ENCODE data around the gene LFNG. TPM values are rescaled to one million over a fixed set of nuclear protein-coding genes. Genes with fewer than 3 reads are reported as not detected.

Gene LFNG
- total RNA-seq, 1 donor from 2014 or later, result 20.1 TPM

DNA sequence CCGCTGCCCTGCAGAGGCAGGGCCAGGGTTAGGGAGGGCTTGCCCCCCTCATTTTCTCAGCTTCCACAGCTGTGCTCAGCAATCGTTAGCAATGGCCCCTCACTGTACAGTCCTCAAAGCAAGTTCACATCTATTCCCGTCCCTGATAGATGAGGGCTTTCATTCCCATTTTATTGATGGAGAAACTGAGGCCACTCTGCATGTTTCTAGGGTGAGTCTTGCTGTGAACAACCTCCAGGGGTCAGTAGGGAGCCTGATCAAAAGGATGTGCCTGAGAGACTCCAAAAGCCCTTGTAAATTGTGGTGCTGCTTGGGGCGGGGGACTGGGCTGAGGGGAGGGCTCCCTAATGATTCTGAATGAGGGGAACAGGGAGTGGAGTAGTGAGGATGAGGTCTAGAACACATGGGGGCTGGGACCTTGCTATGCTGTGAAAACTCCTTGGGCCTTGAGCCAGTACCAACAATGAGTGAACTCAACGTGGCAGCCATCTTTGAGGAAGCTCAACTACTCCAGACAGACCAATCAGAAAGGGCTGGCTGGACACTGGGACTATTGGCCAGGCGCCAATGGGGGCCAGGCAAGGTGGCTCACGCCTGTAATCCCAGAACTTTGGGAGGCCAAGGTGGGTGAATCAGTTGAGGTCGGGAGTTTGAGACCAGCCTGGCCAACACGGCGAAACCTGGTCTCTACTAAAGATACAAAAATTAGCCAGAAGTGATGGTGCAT, 36.7 kb upstream of the LFNG start:
- DNase-seq (ENCODE audit: low spot score) (no peak), ATAC-seq (no peak)
- intact Hi-C loops (cut with DNase I), result no loop called here

DNA sequence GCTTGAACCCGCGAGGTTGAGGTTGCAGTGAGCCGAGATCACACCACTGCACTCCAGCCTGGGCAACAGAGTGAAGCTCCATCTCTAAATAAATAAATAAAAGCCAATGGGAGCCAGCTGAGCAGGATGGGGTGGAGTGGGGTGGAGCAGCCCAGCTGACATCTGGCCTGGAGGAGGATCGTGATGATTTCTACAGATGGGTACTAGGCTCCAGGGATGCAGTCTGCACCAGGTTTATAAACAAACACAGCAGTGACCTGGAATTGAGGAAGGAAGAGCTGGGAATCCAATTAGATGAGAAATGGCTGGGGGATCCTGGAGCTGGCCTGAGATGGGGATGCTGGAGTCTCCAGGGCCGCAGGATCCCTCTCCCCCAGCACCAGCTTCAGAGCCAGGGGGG, 36.1 kb upstream of the LFNG start:
- intact Hi-C loops (cut with DNase I), result no loop called here
- ATAC-seq (no peak), DNase-seq (ENCODE audit: low spot score) (no peak)

DNA sequence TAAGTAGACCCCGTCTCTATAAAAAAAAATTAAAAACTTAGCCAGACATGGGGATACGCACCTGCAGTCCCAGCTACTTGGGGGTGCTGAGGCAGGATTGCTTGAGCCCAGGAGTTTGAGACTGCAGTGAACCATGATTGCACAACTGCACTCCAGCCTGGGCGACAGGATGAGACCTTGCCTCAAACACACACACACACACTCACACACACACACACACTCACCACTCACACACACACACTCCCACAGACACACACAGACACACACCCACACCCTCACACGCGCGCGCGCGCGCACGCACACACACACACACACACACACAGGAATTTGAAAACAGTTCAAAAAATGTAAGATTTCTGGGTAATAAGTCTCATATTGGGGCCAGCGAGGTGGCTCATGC, 34.7 kb upstream of the LFNG start:
- intact Hi-C loops (cut with DNase I), result no loop called here
- ATAC-seq, result no peak
- DNase-seq (ENCODE audit: low spot score), result no peak

DNA sequence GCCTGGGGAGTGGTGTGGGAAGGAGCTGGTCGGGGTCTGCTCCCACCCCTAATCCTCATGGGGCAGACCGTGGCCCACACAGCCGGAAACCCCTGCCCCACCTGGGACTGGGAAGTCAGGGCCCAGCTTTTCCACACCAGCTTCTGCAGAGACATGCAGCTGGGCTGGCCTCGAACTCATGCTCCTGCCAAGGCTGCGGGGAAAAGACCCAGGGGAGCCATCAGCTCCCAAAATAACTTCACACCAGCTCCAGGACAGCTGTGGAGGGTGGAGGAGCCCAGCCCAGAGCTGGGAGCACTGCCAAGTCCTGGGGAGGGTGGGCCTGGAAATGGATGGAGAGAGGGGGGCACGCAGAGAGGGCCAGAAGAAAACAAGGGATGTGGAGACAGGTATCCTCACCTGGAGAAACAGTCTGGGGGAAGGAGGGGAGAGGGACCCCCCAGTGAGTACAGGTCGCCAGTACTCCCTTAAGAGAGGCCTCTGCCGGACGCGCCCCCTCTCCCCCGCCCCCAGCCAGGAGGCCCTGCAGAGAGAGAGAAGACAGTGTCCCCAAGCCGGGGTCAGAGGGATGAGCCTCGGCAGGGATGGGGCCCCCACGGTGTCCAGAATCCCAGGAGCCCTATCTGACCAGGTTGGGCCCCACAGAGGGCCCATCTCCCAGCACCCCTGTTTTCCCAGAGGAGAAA, 31.8 kb upstream of the LFNG start:
- intact Hi-C loops (cut with DNase I), result no loop called here

DNA sequence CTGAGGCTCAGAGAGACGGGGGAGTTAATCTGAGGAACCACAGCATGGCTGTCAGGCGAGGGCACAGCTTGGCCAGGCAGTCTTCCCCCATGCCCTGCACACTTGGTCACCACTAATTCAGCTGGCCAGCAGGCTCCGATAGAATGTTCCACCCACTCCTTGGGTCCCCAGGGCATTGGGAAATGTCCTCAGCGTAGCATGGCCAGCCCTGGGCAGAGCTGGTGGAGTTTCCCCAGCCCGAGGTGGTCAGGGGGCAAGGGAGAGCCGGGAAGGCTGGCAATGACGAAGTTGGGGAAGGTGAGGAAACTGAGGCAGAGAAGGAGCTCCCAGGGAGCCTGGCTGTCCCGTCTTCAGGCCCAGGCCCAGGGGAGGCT, 31.3 kb upstream of the LFNG start:
- DNase-seq (ENCODE audit: low spot score) (no peak), ATAC-seq (peak; percentile 85)
- intact Hi-C loops (cut with DNase I), result no loop called here

More for the DNA sequence above, 31.8 kb upstream of the LFNG start:
- peak; percentile 77 for ATAC-seq
- peak; percentile 68 for DNase-seq (ENCODE audit: low spot score)

DNA sequence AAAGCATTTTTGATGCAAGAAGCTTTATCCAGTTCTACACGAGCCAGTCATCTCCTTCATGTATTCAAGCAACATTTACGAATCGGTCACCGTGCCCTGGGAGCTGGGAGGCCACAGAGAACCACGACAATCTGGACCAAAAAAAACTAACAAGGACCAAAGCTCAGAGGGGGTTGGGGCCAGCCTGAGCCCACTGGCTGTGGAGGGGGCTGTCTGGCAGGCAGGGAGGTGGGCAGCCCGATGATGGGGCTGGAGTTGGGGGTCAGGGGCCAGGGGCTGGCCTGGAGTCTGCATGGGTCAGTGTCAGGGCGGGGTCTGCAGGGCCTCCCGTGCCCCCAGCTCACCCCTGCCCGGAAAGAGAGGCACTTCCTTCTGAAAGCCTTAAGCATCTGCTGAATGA, 30.9 kb upstream of the LFNG start:
- ATAC-seq, result peak; percentile 7
- DNase-seq (ENCODE audit: low spot score), result no peak
- intact Hi-C loops (cut with DNase I), result no loop called here

DNA sequence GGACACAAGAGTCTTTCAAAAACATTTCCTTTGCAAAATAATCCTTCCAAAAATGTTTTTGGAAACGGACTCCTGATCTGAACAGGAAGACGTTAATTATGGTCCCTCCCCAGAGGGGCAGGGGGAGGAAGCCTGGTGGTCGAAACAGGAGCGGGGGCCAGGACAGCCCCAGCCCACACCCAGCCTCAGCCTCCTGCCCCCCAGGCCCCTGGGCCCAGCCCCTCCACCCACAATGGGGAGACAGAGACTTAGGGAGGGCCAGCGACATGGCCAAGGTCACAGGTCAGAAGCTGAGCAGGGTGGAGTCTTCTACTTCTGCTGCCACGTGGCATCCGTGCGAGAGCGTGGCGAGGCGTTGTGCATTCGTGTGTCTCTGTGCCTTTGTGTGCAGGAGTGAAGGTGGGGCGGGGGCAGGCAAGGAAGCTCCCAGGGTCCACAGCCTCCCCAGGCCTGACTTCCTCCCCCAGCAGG, 29.4 kb upstream of the LFNG start:
- DNase-seq (ENCODE audit: low spot score), result peak; percentile 48
- intact Hi-C loops (cut with DNase I), result loop anchor here (10.0 kb wide), 1 partner anchor 555 kb away; the partner anchor contains the start of gene CARD11
- ATAC-seq, result peak; percentile 4

DNA sequence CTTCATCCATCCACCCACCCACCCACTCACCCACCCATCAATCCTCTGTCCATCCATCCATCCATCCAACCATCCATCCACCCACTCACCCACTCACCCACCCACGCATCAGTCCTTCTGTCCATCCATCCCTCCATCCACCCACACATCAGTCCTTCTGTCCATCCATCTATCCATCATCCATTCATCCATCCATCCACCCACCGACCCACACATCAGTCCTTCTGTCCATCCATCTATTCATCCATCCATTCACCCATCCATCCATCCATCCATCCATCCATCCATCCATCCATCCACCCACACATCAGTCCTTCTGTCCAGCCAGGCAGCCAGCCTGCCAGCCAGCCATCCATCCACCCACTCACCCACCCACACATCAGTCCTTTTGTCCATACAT, 27.5 kb upstream of the LFNG start:
- ATAC-seq (no peak), DNase-seq (ENCODE audit: low spot score) (no peak)
- intact Hi-C loops (cut with DNase I), result loop anchor here (10.0 kb wide), 1 partner anchor 553 kb away; the partner anchor contains the start of gene CARD11

DNA sequence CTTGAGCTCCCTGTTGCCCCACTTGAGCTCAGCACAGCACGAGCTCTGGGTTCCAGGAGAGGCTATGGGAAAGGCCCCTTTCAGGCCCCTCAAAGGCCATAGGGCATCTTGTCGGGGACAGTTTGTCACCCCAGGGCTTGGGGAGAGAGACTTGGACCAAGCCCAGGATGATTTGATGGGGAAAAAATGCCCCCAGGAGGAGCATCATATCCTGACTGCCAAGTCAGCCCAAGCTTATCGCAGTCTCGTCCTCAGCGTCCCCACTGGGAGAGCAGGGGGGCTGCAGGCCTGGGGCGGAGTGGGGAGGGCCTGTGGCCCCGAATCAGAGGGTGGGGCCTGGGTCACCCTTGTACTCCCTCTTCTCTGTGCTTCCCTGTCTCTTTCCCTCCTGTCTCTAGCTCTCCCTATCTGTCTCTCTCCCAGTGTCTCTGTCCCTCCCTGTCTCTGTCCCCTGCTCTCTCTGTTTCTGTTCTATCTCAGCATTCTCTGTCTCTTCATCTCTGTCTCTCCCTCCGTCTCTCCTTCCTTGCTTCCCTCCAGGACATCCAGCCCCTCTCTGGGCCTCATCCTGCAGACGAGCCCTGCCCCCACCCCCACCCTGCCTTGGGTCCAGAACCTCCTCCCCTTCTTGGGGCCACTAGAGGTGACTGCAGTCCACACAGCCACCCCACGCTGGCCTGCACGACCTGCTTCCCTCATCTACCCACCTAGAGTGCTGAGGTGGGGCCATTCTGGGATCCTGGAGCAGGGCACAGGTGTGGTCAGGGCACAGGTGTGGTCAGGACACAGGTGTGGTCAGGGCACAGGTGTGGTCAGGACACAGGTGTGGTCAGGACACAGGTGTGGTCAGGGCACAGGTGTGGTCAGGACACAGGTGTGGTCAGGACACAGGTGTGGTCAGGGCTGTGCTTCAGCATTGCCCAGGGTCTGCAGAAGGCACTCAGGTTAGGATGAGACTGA, 26.1 kb upstream of the LFNG start:
- ATAC-seq, result no peak

DNA sequence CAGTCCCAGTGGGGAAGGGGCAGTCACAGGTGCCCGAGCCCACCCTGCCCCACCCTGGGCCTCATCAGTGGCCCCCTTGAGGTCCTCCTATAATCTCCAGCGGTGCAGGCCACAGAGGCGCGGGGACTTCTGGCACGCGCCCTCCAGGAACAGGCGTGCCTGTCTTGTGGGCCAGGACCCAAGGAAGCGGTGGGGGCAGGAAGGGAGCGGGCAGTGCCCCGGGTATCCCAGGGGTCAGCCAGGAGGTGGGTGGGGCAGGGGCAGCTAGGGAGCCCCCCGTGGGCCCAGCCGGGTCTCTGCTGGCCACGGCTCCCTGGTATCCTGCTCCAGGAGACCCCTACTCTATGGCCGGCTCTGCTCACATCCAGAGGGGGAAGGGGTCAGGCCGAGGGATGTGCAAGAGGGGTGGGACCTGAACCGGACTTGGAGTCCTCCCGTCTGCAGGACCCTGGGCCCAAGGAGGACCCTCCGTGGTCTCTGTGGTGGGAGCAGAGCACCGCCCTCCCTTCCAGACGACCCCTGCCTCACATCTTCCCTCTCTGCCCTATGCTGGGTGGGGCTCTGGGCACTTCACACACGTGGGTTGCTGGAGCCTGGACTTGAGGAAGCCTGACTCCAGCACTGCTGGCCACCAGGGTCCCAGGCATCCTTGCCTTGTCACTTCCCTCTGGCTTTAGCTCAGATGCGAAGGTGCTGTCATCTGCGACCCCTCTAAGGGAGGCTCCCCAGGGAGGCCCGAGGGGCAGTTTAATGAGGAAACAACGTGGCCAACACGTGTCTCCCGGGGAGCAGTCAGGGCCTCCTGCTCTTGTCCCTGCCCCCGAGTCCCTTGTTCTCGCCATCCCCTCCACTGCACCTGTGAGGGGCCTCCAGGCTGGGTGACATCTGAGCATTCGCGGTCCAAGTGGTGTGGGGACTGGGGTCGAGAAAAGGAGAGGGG, 25.1 kb upstream of the LFNG start:
- DNase-seq (ENCODE audit: low spot score) (no peak), ATAC-seq (no peak)

More for the DNA sequence above, 26.1 kb upstream of the LFNG start:
- DNase-seq (ENCODE audit: low spot score), result no peak
- intact Hi-C loops (cut with DNase I), result loop anchor here (10.0 kb wide), 1 partner anchor 551 kb away; the partner anchor contains the start of gene CARD11

DNA sequence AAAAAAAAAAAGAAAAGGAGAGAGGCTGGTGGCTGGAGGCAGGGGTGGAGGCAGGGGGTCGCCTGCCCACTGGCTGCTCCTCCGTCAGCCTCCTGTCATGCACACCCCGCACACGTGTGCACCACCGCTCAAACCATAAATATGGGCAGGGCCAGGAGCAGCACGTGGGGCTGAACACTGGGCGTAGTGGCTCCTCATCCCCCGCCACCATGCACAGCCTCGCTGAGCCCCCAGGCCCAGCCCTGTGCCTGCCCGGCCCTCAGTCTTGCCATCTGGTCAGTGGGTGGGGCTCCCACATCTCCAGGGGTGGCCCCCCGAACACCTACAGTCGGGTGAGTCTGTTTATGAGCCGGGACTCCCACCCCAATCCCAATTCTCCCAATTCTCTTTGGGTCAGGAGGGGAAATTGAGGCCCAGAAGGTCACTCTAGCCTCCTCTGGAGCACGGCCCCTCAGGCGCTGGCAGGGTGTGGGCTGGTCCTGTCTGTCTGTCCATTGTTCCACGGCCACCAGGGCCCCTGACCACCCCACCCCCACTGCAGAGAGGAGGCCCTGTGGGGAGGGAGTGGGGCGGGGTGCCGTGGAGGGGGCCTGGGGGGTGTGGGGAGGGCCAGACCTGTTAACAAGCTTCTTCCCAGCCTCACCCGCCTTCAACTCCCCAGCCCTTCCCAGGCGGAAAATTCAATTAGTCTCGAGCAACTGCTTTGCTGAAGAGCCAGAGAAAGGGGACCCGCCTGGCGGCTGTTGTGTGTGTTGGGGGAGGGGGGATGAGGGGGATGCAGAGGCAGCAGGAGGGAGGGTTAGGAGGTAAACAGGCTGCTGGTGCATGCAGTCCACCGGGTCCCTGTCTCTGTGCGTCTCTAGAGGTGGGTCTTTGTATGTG, 23.9 kb upstream of the LFNG start:
- DNase-seq (ENCODE audit: low spot score), result no peak
- no peak for ATAC-seq
- intact Hi-C loops (cut with DNase I), result loop anchor here (10.0 kb wide), 1 partner anchor 549 kb away; the partner anchor contains the start of gene CARD11

More for the DNA sequence above, 25.1 kb upstream of the LFNG start:
- intact Hi-C loops (cut with DNase I), result loop anchor here (10.0 kb wide), 1 partner anchor 550 kb away; the partner anchor contains the start of gene CARD11

DNA sequence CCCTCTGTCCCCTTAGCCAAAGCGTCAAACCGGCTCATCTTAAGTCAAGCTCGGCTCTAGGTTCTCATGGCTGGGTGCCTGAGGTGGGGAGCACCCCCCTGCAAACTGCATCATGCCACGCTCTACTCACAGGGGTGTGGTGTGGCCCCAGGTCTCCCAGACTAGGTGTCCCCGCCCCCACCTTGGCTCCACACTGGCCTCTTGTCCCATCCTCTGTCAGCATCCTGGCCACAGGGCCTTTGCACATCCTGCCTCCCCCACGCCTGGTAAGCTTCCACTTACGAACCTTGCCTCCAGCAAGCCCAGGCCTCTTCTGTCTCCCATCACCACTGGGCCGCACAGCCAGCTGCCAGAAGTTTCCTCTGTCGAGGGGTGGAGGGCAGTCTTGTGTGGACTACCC, 23.2 kb upstream of the LFNG start:
- ATAC-seq, result no peak
- intact Hi-C loops (cut with DNase I), result loop anchor here (10.0 kb wide), 1 partner anchor 548 kb away; the partner anchor contains the start of gene CARD11
- no peak for DNase-seq (ENCODE audit: low spot score)

DNA sequence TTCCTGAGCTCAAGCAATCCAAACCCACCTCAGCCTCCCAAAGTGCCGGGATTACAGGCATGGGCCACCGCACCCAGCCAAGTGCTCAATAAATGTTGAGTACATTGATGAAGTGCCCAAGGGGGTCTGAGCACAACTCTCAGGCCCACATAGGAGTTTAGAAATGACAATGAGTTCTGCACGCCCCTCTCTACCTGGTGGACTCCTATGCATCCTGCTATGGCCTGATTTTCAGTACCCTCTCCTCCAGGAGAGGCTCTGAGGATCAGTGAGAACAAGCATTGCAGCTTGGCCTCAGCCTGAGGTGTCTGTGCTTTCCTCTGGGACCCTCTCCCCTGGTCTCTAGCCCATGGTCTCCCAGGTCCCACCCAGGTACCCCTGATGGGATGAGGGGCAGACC, 22.5 kb upstream of the LFNG start:
- ATAC-seq, result no peak
- intact Hi-C loops (cut with DNase I), result loop anchor here (10.0 kb wide), 1 partner anchor 548 kb away; the partner anchor contains the start of gene CARD11

DNA sequence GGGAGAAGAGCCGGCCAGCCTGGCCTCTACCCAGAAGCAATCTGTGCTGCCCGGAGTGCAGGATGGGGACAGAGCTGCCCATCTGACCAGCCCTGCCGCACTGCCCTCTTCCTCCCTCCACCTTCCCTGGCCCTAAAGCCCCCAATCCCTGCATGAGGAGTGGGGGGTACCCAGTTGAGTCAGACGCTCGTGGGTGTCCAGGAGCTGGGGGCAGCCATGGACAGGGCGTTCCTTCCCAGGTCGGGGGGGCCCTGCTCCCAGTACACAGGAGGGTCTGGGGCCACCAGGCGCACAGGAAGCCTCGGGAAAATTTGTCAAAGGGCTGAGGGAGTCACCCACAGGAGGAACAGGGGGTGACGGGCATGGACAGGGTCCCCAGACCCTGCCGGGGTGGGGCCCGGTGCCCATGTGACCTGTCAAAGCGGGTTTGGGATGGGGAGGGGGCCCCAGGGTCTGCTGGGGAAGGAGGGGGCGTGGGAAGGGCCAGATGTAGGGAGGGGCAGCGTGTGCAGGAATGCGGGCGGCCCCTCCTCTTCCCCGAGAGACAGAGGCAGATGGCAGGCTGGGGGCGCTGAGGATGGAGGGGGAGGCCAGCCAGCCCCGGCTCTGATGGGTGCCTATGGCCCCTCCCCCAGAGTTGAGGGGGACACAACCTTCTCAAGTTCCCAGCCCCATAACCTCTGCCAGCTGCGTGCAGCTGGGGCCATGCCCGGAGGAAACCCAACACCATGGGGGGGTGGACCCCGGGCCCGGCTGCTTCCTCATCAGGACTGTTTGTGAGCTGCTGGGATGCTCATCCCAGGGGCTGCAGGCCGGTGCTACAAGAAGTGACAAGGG, 21.9 kb upstream of the LFNG start:
- ATAC-seq (peak; percentile 3), DNase-seq (ENCODE audit: low spot score) (no peak)
- intact Hi-C loops (cut with DNase I), result loop anchor here (10.0 kb wide), 1 partner anchor 547 kb away; the partner anchor contains the start of gene CARD11

More for the DNA sequence above, 22.5 kb upstream of the LFNG start:
- DNase-seq (ENCODE audit: low spot score), result no peak

DNA sequence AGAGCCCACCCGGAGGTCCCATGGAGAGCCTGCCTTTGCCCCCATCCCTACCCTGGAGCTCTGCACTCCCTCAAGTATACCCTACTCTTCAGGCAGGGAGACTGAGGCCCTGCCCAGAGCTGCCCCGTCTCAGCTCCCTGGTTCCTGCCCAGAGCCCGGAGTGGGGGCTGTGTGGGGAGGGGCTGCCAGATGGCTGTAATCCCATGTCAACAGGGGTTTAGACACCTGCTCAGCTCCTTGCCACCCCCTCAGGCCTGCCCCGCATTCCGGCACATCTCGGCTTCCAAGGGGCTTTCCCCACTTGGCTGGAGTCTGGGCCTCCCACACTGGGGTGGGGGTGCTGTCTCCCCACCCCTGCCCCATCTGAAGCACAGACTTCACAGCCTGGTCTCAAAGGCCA, 20.9 kb upstream of the LFNG start:
- DNase-seq (ENCODE audit: low spot score) (no peak), ATAC-seq (peak; percentile 3)
- intact Hi-C loops (cut with DNase I), result loop anchor here (10.0 kb wide), 1 partner anchor 546 kb away; the partner anchor contains the start of gene CARD11

DNA sequence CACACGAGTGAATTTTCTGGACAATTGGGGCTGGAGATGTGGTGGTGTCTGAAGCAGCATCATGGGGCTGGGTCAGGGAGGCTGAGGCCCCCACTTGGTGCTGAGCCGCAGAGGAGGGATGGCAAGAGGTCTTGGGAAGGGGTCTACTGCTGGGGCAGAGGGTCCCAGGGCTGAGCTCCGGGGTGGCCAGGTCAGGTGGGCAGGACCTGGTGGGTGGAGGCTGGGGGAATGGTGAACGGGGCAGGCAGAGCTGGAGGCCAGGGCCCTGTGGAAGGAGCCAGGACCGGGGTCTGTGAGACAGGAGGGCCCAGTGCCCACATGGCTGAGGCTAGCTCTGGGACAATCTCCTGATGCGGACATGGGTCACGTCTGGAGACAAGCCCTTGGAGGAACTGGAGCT, 20.4 kb upstream of the LFNG start:
- ATAC-seq (no peak), DNase-seq (ENCODE audit: low spot score) (no peak)
- intact Hi-C loops (cut with DNase I), result loop anchor here (10.0 kb wide), 1 partner anchor 546 kb away; the partner anchor contains the start of gene CARD11

Measured in sciatic nerve (tissue), 2 donors.